Lung (tissue), 16 donors: Measurements from ENCODE around the gene DSPP. TPM values are rescaled to one million over a fixed set of nuclear protein-coding genes. Genes with fewer than 3 reads are reported as not detected.

ENCODE experiments used
- ATAC-seq: fragments of 200-7000 bp; cut with Tn5 transposase; one replicate; pipeline ENCODE4 v1.9.1; 2020; ENCODE audit warnings: moderate number of reproducible peaks; ENCODE audit not compliant: insufficient read depth, low FRiP score
- DNase-seq, 3 donors: peaks; one replicate each; pipeline ENCODE4 v3.0.0-alpha.2; 2013 to 2017
- H3K27ac ChIP-seq, 2 donors: one replicate each; pipeline ENCODE4 v1.5.1; 2013; ENCODE audit warnings: mild to moderate bottlenecking in 2 of 2, moderate library complexity in 2 of 2, control low read depth in 1 of 2, inconsistent platforms in 1 of 2, low read depth in 1 of 2, low read length in 1 of 2
- H3K27me3 ChIP-seq, 3 donors: one replicate each; pipeline ENCODE4 v1.5.1; 2013; ENCODE audit warnings: low read length in 2 of 3; ENCODE audit not compliant: control insufficient read depth in 3 of 3, insufficient read depth in 3 of 3
- H3K36me3 ChIP-seq, 4 donors: one replicate each; pipeline ENCODE4 v1.5.1; 2013; ENCODE audit warnings: low read length in 4 of 4, mild to moderate bottlenecking in 1 of 4, moderate library complexity in 1 of 4; ENCODE audit not compliant: control insufficient read depth in 4 of 4, insufficient read depth in 4 of 4
- H3K4me1 ChIP-seq, 5 donors: one replicate each; pipeline ENCODE4 v1.5.1; 2013; ENCODE audit warnings: low read length in 5 of 5, mild to moderate bottlenecking in 2 of 5, moderate library complexity in 1 of 5; ENCODE audit not compliant: control insufficient read depth in 5 of 5, insufficient read depth in 5 of 5
- H3K4me3 ChIP-seq: one replicate; pipeline ENCODE4 v1.5.1; 2013; ENCODE audit warnings: mild to moderate bottlenecking, control low read depth, moderate library complexity
- H3K9ac ChIP-seq, 2 donors: one replicate each; pipeline ENCODE4 v1.5.1; 2013; ENCODE audit warnings: low read length in 2 of 2, control low read depth in 1 of 2; ENCODE audit not compliant: insufficient read depth in 1 of 2
- H3K9me3 ChIP-seq, 4 donors: one replicate each; pipeline ENCODE4 v1.5.1; 2013; ENCODE audit warnings: low read length in 3 of 4, mild to moderate bottlenecking in 1 of 4, moderate library complexity in 1 of 4; ENCODE audit not compliant: control insufficient read depth in 4 of 4, insufficient read depth in 3 of 4
- WGBS, 2 donors: extraction: QIAGEN DNeasy Blood & Tissue Kit; methylation state at CpG; one replicate each; pipeline ENCODE4 v1.1.7; 2013; 5-methylcytosine and 5-hydroxymethylcytosine counted together
- long read RNA-seq, 5 donors: transcript quantifications; one replicate each; lab custom pipeline, GENCODE V29; 2026
- polyA plus RNA-seq, 2 donors: library from polyadenylated mRNA; stranded (reverse); fragments of 200-250 nt; gene quantifications; one replicate each; pipeline ENCODE4 v1.2.1, GENCODE V29; 2013
- total RNA-seq, 2 donors: library from RNA; depleted of rRNA in 1 of 2; stranded (reverse); fragments of >200 nt in 1 of 2; gene quantifications; one replicate each; pipeline ENCODE4 v1.2.1, GENCODE V29; 2014 to 2021
- TF ChIP-seq, protein P1 (sequence below): IDR thresholded peaks from 2 replicates; pipeline ENCODE4 v1.5.1; 2012; ENCODE audit warnings: mild to moderate bottlenecking; ENCODE audit errors: control extremely low read depth, extremely low read depth
- donor health status: control.
- donor health status: control.
- donor health status: Bipolar disorder and iron deficiency.
- donor health status: healthy.
- donor health status: DM: yes; HTN: yes; CAD: no.

The DSPP gene
- total RNA-seq = not detected
- not detected for polyA plus RNA-seq
- long read RNA-seq, donor 1 = 0 reads
- long read RNA-seq, donor 2 = 0 reads
- long read RNA-seq, donor 3 = 0 reads
- long read RNA-seq, donor 4 = 0 reads
- long read RNA-seq, donor 5 = 0 reads

GRCh38 chr4:87608229-87608628 lies at the start of gene DSPP:
TSS of gene DSPP (plus strand) at chr4:87608529. CDS start at chr4:87610909, 2,380 bp downstream.
- TF ChIP-seq, protein P1, sequence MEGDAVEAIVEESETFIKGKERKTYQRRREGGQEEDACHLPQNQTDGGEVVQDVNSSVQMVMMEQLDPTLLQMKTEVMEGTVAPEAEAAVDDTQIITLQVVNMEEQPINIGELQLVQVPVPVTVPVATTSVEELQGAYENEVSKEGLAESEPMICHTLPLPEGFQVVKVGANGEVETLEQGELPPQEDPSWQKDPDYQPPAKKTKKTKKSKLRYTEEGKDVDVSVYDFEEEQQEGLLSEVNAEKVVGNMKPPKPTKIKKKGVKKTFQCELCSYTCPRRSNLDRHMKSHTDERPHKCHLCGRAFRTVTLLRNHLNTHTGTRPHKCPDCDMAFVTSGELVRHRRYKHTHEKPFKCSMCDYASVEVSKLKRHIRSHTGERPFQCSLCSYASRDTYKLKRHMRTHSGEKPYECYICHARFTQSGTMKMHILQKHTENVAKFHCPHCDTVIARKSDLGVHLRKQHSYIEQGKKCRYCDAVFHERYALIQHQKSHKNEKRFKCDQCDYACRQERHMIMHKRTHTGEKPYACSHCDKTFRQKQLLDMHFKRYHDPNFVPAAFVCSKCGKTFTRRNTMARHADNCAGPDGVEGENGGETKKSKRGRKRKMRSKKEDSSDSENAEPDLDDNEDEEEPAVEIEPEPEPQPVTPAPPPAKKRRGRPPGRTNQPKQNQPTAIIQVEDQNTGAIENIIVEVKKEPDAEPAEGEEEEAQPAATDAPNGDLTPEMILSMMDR = no peak
- Histone ChIP-seq H3K27ac (no peak within 1 kb of the TSS), H3K27me3 (no peaks in the 10 kb centered on the region), H3K9me3 (no peaks in the 10 kb centered on the region), H3K4me3 (no peak within 1 kb of the TSS), H3K36me3 (no peaks in the 10 kb centered on the region), H3K4me1 (no peaks in the 10 kb centered on the region), H3K9ac (no peak within 1 kb of the TSS)
- WGBS, 2 donors = 87 to 91% methylated on average over 4 of the region's 4 CpGs
- DNase-seq (no peak), ATAC-seq (no peak)

- TF ChIP-seq, protein P1 = no peak
- H3K27me3 ChIP-seq = no peaks in the 10 kb centered on the region
- no peaks in the 10 kb centered on the region for H3K36me3 ChIP-seq
- DNase-seq (peak in 1 of 3 donors; percentile 17), ATAC-seq (no peak)
- H3K4me1 ChIP-seq = no peaks in the 10 kb centered on the region
- no peaks in the 10 kb centered on the region for H3K9me3 ChIP-seq
- no peak overlapping the region for H3K4me3 ChIP-seq
- 19 to 39% methylated on average over 8 of the region's 8 CpGs for WGBS, 2 donors
- H3K27ac ChIP-seq = no peak overlapping the region
- H3K9ac ChIP-seq = no peak overlapping the region
These were observed 49.1 kb upstream of the DSPP start for GRCh38 chr4:87559090-87559837.

- Histone ChIP-seq H3K27ac (no peak overlapping the region), H3K9me3 (no peaks in the 10 kb centered on the region), H3K4me3 (no peak overlapping the region), H3K4me1 (no peaks in the 10 kb centered on the region), H3K9ac (no peak overlapping the region), H3K36me3 (no peaks in the 10 kb centered on the region), H3K27me3 (no peaks in the 10 kb centered on the region)
- DNase-seq (no peak), ATAC-seq (no peak)
- TF ChIP-seq, protein P1 = no peak
- WGBS, 2 donors = 98 to 99% methylated on average over 2 of the region's 2 CpGs
These were observed 47.5 kb upstream of the DSPP start for GRCh38 chr4:87560802-87561201.
